Fibroblast of the conjunctiva (primary cell): Measurements from ENCODE around the gene HS3ST5.
"Not testable (repeated sequence)": the region's sequence is repeated elsewhere in the genome, so short reads cannot be mapped to it uniquely, and the experiment has no call there.

ENCODE experiments used
- DNase-seq: peaks from one replicate; pipeline ENCODE4 v3.0.0-alpha.2; 2010; ENCODE audit warnings: low read depth

Gene HS3ST5

DNA sequence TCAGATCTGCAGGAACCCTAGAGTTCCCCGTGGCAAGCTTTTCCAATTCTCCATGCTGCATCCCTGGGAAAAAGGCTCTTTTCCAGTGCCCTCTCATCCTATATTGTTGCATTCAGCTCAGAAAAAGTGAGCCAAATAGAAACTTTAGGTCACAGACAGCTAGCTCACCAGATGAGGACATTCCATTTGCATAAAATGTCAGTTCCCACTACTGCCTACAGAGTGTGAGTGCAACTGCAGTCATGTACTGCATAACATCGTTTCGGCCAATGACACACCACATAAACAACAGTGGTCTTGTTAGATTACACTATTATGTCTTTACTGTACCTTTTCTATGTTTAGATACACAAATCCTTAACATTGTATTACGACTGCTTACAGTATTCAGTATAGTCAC is 8.6 kb downstream of the HS3ST5 start:
- DNase-seq, result no peak

DNA sequence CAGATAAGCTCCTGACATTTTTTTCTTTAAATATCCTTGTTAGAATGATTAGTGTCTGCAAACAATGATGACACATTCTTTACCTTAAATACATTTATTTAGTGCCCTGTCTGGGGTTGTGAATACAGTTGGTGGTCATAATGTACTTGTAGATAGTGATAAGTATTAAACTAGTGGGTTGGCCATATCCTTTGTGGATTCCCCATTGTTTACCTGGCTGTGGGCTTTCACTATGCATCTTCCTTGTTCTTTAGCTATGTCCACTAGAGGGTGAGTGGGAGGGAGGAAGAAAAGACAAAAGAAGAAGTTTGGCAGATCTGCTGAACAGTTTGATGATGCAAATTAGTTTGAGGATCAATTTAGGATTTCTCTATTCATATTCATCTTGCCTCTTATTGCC is 15.7 kb downstream of the HS3ST5 start:
- no peak for DNase-seq

DNA sequence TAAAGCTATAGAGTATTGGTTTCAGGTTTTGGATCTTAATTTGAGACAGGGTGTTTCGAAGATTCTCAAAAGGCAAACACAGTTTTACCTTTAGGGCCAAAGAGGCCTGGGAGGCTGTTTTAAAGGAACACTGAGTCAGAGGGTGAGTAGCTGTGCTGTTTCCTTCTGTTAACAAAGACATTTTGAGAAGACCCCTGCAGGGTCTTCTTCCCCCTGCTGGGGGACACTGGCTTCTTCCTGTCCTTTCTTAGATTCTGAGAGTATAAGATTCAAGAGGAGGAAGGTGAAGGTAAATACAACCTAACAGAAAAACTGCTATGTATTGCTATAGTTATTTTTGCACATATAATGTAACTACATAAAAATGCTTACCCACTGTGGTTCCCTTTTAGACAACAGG is 19.0 kb downstream of the HS3ST5 start:
- no peak for DNase-seq

DNA sequence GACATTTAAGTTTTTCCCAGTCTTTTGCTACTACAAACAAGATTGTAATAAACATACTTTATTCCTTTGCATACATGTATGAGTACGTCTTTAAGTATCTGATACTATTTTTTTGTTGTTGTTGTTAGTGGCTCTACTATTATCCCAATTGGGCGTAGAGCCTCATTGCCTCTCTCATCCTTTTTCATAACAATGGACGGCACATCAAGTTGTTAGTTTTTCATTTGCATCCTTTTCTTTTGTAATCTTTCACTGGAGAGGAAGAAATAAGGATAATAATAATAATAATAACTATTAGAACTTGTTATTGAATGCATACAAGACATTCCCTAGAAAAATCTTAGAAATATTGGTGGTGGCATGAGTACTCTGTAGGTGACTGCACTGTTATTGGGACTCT is 23.1 kb downstream of the HS3ST5 start:
- DNase-seq, result no peak

DNA sequence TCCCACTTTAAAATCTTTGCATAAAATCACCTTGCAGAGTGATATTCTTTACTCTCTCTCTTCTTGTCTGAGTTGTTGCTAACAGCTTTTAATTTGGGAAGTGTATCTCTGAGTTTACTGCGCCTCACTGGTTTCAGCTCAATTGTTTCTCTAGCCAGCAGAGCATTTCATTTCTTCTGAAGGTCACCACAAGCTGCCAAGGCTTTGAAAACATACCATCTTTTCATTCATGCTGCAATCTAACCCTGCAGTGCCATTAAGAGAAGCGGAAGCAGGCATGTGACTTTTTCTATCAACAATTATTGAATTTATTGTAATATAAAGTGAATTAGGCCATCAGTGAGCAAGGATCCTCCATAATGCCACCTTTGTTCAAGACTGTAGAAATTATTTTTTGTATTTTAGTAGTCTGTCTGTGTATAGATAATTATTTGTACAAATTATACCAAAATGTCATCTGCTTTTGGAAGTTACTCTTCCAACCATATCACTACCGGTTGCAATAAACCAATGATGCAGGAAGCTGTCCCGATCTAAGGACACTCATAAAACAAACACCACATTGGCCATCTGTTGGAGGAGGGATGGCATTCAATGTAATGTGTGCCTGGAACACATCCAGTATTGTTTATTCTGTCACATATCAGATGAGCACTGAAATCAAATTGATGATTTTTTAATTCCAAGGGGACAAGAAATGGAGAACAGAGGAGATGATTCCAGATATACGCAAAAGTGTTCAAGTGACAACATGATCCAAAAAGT is 26.8 kb downstream of the HS3ST5 start:
- DNase-seq, result no peak

DNA sequence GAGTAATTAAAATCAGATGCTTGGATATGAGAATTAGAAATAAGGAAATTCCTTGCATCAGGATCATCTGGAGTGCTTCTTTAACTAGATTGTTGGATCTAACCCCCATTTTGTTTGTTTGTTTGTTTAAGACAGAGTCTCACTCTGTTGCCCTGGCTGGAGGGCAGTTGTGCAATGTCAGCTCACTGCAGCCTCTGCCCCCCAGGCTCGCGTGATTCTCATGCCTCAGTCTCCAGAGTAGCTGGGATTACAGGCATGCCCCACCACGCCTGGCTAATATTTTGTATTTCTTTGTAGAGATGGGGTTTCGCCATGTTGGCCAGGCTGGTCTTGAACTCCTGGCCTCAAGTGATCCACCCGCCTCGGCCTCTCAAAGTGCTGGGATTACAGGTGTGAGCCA is 29.0 kb downstream of the HS3ST5 start:
- not testable (repeated sequence) for DNase-seq

DNA sequence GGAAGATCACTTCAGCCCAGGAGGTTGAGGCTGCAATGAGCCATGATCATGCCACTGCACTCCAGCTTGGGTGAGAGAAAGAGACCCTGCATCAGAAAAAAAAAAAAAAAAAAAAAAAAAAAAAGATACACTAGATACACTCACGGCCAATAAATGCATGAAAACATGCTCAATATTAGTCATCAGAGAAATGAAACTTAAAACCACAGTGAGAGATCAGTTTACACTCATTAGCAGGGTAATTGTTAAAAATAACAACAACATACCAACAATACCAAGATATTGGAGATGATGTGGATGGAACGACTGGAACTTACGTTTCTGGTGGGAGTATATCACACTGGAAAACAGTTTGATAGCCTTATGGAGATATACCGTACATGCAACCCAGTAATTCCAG is 29.9 kb downstream of the HS3ST5 start:
- DNase-seq, result no peak

DNA sequence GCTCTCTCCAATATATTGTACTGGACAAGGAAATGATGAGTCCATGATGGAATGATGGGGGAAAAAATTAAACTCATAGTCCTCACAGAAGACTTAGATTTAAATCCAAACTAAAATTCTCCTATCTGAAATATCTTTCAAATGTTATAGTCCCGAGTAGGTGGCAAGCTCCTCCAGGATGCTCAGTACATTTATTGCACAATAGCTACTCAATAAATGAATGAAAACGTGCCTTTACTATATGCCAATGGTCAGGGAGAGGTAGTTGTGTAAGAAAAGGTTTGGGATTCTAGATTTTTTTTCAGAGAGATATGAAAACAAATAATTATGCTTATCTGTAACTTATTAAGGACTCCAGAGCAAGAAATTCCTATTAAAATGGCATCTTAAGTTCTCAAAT is 32.8 kb downstream of the HS3ST5 start:
- DNase-seq, result no peak

DNA sequence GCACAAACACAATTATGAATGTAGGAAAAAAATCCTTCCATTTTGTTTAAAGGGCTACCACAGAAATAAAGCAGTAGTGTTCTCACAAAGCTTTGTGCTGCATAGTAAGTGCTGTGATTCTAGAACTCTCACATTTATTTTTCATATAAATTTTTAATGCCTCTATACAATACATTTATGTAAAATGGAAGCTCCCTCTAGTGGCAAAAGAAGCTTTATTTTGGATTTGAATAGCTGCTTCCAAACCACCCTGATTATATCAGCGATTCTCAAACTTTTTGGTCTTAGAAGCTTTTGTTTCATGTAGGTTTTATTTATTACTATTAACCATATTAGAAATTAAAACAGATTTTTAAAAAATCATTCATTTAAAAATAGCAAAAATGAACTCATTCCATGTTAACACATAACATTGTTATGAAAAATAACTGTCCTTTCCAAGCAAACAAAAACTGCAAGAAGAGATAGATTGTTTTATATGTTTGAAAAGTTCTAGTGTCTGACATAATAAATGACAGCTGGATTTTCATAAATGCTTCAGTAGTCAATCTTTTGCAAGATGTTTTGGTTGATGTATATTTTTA is 38.4 kb downstream of the HS3ST5 start:
- no peak for DNase-seq

DNA sequence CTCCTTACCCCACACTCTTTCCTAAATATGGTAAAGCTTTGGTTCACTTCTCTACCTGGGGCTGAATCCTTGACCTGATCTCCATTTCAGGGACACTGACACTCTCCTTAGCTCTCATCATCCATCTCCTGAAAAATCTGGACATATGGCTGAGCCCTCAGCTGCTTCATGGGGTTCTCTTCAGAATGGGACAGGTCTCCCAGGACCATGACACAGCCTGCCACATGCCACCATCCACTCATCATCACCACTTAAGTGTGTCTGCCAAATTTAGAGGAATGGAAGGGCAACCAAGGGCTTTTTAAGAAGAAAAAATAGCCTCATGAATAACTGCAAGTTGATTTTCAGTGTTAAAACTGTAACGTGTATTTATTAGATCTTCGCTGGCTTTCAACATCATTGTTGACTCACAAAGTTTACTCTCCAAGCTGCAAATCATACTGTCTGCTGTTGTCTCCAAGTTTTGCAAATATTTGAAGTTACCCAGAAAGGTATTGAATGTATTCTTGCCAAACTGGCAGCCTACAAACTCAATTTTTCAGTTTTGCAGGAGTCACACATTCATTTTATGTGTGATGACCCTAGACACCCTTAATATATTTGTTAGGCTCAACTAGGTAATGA is 41.1 kb downstream of the HS3ST5 start:
- DNase-seq, result no peak

DNA sequence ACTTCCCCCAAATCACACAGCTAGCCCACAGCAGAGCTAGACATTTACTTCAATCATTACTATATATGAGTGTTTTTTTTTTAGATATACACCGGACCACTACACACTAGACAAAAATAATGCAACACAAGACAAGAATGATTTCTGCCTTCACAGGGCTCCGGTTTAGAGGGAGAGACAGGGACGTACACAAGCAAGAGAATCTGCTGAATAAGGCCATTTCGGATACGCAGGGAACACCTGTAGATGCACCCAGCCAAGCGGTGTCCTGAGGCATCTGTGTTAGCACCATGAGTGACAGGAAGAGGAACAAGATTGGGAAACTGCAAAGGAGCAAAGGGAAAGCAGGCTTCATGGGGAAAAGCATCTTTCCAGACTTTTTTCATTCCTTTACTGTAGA is 45.7 kb downstream of the HS3ST5 start:
- DNase-seq, result no peak

DNA sequence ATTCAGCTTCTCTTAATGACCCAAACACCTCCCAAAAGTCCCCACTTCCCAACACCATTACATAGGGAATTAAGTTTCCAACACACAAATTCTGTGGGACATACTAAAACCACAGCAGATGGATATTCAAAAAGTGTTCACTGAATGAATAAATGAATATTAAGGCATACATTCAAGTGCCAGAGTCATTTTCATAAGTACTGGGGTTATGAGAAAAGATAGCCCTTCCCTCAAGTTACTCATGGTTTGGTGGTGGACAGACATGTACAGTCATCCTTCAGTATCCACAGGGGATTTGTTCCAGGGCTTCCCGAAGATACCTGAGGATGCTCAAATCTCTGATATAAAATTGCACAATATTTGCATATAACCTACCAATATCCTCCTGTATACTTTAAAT is 50.4 kb downstream of the HS3ST5 start:
- no peak for DNase-seq

DNA sequence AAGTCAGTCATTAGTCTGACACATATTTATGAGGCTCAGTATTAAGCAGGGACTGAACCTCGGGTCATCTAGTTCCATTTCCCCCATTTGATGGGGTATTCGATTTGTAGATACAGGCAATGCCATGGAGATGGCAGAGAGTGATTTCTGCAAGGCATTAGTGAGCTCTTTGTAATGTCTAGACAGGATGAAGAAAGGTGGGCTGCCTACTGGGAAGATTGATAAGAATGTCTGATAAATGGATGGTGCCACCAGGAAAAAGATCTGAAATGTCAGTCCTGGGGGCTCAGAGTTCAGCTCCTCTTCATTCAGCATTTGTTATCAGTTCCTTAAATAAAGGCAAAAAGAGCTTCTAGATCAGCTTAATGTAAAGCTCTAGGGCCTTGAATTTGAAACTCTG is 51.4 kb downstream of the HS3ST5 start:
- no peak for DNase-seq

DNA sequence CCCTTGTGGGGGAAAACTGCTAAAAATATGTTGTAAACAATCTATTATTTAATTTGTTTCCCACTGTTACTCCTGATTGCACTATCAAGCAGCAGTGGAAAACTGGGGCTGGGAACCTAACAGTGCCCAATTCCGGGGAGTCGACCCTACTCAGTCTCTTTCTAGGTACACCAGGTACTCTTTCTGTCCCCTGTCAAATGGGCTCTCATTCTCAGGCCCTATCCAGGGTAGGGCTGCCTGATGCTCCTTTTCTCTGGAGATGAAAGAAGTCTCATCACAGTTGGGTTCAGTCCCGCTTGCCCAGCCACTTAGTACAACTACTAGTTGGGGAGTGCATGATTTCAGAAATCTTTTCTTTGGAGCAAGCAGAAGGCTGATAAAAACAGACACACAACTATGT is 52.0 kb downstream of the HS3ST5 start:
- no peak for DNase-seq

DNA sequence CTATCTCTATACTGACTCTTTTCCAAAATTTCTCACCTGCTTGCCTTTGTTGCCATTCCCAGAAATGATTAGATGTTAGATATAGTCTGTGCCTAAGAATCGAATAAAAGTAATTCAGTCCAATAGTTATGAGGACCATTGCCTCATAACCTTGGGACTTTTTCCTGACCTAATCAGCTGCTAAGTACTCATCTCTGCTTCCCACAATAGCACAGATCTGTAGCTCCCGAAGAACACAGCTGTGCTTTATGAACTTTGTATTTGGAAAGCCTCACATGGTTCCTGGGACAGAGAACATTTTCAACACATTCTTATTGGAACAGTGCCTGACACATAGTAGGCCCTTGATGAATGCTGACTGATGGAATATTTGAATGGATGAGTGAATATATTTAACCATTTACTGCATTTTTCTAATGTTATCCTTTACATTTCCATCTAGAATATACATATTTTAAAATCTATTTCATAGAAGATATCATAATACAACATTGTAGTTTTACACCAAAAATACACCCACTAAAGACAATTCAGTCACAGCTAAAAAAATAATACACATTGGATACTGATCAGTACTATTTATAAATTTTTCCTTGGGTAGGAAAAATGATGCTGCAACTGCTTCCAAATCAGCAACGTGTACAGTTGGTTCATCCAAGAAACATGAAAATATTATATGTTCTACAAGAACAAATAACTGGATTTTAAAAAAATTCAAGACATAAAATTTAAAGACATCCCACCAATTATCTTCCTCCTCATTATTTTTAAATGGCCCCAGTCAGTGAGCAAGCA is 53.9 kb downstream of the HS3ST5 start:
- no peak for DNase-seq

DNA sequence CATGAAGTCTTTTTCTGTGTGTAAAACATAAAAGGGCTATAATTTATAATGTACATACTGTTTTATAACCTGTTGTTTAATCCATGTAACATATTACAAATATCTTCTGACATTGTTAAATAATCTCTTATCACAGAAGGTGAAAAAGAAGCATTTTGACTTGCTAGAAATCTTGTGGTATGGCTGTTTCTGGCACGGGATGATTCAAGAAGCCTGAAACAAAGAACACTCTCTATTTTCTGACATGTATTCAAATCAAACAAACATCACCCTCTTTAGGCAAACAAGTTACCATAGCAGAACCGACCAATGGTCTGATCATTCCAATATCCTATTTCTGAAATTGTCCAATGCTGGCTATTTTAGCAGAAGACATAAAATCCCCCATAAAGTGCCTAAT is 55.4 kb downstream of the HS3ST5 start:
- DNase-seq, result no peak

DNA sequence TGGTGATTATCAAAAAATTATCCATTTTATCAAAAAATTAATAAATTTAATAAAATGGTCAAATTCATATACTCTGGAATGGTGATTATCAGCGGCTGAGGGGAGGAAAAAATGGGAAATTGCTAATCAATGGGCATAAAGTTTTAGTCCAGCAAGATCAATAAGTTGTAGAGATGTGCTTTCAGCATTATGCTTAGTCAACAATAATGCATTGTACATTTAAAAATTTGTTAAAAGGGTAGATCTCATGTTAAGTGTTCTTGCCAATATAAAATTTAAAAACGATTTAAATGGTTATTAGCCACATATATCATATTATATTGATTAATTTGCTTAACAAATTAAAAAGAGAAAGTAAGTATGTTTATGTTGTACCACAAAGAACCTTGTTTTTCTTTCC is 56.6 kb downstream of the HS3ST5 start:
- no peak for DNase-seq

DNA sequence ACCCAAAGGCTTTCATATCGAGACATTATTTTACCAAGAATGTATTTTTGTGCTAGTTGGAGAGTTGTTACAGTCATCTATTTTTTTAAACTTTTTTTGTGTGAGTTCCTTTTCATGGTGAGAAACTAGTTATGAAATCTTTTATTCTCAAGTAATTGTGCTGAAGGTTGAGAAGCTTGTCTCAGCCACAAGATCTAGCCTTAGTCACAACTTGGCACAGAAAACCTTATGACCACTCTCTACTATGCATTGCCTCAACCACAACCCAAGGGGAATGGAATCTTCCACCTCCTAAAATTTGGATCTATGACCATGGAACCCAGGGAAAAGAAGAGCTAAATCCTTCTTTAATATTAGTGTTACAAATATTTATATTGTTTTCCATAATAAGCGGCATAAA is 58.5 kb downstream of the HS3ST5 start:
- no peak for DNase-seq

DNA sequence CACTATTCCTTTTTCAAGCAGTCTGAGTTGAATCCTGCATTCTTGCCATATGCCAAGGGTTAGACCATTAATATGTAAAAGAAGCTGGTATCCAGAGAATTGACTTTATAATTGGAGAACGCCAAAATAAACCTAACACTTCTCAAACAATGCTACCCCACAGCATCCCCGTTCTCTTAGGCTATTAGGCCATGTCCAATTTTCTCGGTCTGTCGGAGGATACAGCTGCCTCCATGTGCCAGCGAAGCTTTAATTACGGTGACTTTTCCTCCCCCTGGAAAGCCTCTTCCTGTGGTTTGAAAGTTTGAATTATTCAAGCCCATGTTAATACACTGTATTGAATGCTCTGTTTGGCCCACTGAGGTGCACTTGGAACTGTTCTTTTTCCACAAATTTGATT is 60.5 kb downstream of the HS3ST5 start:
- no peak for DNase-seq

DNA sequence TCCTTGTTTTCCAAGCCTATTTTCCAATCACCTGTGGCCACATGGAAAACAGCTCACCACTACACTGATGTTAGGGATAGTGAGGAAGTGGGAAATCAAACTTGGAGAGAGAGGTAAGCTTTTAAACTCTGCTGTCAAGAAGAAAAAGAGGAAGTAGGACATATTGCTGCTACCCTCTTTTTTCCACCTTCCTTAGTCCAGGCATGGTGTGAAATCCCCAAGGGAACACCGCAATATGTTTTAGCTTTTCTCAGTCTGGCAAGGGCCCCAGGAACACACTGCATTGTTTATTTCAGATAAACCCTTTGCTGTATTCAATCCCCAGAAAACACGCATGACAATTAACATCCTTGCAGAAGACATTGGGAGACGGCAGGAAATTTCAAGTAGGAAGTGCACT is 61.3 kb downstream of the HS3ST5 start:
- no peak for DNase-seq

DNA sequence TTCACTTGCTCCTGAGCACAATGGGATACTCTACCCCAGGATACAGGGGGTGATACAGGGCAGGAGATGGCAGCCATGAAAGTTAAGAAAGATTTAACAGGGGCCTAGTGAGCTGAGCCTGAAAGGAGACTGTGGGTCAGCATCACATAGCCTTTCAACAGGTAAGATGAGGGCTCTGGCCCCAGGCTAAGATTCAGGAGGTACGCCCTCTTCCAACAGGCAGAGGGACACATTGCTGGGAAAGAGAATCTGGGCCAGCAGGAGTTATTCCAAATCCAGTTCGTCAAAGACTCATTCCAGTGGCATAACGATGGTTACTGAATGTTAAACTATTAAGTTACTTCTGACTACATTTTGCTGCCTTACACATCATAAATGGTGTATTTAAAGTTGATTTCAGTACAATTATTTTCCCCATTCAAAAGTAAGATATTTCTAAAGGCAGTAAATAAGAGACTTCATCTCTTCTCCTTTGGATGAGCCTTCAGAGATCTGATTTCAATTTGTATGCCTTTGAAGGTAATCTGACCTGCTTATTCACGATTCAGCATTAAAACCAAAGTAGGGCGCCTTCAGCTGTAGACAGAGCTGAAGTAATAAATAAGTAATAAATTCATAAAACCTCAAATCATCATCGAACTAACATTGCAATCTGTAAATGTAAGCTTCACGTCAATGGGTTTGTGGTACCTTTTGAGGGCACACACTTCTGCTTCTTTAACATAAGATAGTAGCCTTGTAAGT is 62.4 kb downstream of the HS3ST5 start:
- DNase-seq, result no peak

DNA sequence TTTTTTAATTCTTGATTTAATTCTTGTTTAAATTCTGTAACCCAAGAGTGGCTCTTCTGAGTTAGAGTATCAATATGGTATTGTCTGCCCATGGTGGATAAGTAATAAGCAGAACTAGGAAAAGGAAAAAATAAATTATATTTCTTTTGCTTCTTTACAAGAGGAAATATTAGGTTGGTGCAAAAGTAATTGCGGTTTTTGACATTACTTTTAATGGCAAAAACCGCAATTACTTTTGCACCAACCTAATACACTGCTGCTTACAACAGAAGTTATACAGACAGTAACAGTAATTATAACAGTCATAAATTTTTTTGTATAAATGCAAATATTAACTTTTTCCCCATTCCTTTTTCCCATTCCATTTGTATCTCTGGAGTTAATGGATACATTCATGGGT is 65.6 kb downstream of the HS3ST5 start:
- no peak for DNase-seq
